Astrocyte (in vitro differentiated cells and primary cell): ENCODE results near the gene SIPA1. TPM values are rescaled to one million over a fixed set of nuclear protein-coding genes. Genes with fewer than 3 reads are reported as not detected.

ENCODE experiments used
- DNase-seq: peaks from one replicate; pipeline ENCODE4 v3.0.0-alpha.2; 2010; ENCODE audit warnings: low read depth
- FAIRE-seq: peaks from 2 replicates; lab custom pipeline; 2011; peaks lifted over from hg19 to GRCh38; lab: Jason Lieb, UNC
- H2AFZ ChIP-seq: 2 replicates; pipeline ENCODE4 v1.6.0; 2012; ENCODE audit warnings: low read depth, low read length, inconsistent platforms
- H3K27ac ChIP-seq: 2 replicates; pipeline ENCODE4 v1.5.1; 2011; ENCODE audit warnings: low read depth, low read length, inconsistent platforms
- H3K27me3 ChIP-seq: 2 replicates; pipeline ENCODE4 v1.6.0; 2011; ENCODE audit warnings: low read length, inconsistent platforms; ENCODE audit not compliant: insufficient read depth
- H3K36me3 ChIP-seq: 2 replicates; pipeline ENCODE4 v1.5.1; 2011; ENCODE audit warnings: low read length, inconsistent platforms; ENCODE audit not compliant: insufficient read depth
- H3K4me1 ChIP-seq: 2 replicates; pipeline ENCODE4 v1.5.1; 2011; ENCODE audit warnings: low read length, inconsistent platforms; ENCODE audit not compliant: insufficient read depth
- H3K4me2 ChIP-seq: 2 replicates; pipeline ENCODE4 v1.6.0; 2012; ENCODE audit warnings: low read length, inconsistent platforms
- H3K4me3 ChIP-seq: 2 replicates; pipeline ENCODE4 v1.5.1; 2011; ENCODE audit warnings: low read depth, mild to moderate bottlenecking, low read length, inconsistent platforms; ENCODE audit not compliant: insufficient read depth
- H3K79me2 ChIP-seq: 2 replicates; pipeline ENCODE4 v1.6.0; 2012; ENCODE audit warnings: mild to moderate bottlenecking, low read length, inconsistent platforms; ENCODE audit not compliant: insufficient read depth
- H3K9ac ChIP-seq: 2 replicates; pipeline ENCODE4 v1.6.0; 2012; ENCODE audit warnings: mild to moderate bottlenecking, low read length, inconsistent platforms
- H3K9me3 ChIP-seq: 2 replicates; pipeline ENCODE4 v1.5.1; 2012; ENCODE audit warnings: low read depth, mild to moderate bottlenecking, low read length, inconsistent platforms; ENCODE audit not compliant: insufficient read depth
- H4K20me1 ChIP-seq: 2 replicates; pipeline ENCODE4 v1.6.0; 2012; ENCODE audit warnings: low read length, inconsistent platforms; ENCODE audit not compliant: insufficient read depth
- H3K27ac Mint-ChIP-seq: one replicate; pipeline ENCODE4 v1.8.0; 2021; ENCODE audit warnings: mild to moderate bottlenecking, mixed read lengths; ENCODE audit not compliant: unreplicated experiment
- H3K27me3 Mint-ChIP-seq: one replicate; pipeline ENCODE4 v1.8.0; 2021; ENCODE audit warnings: low read depth, mixed read lengths; ENCODE audit not compliant: unreplicated experiment
- H3K36me3 Mint-ChIP-seq: one replicate; pipeline ENCODE4 v1.8.0; 2021; ENCODE audit warnings: low read depth, mixed read lengths; ENCODE audit not compliant: unreplicated experiment
- H3K4me1 Mint-ChIP-seq: one replicate; pipeline ENCODE4 v1.8.0; 2021; ENCODE audit warnings: low read depth, mixed read lengths; ENCODE audit not compliant: unreplicated experiment
- H3K4me3 Mint-ChIP-seq: one replicate; pipeline ENCODE4 v1.8.0; 2021; ENCODE audit warnings: mild to moderate bottlenecking, moderate library complexity, mixed read lengths; ENCODE audit not compliant: unreplicated experiment
- H3K9me3 Mint-ChIP-seq: one replicate; pipeline ENCODE4 v1.8.0; 2021; ENCODE audit warnings: mild to moderate bottlenecking, mixed read lengths; ENCODE audit not compliant: unreplicated experiment
- CTCF ChIP-seq: IDR thresholded peaks from 2 replicates; pipeline ENCODE4 v1.5.1; 2011; ENCODE audit warnings: low read depth, mild to moderate bottlenecking, inconsistent platforms, low read length, moderate library complexity; ENCODE audit not compliant: insufficient read depth
- EZH2 ChIP-seq: IDR thresholded peaks from 2 replicates; pipeline ENCODE4 v1.6.1; 2012; ENCODE audit warnings: mild to moderate bottlenecking, low read length, inconsistent platforms; ENCODE audit not compliant: insufficient read depth
- total RNA-seq: library from RNA; stranded (reverse); gene quantifications from 2 replicates; pipeline ENCODE4 v1.2.1, GENCODE V29; 2021

SIPA1 gene
- total RNA-seq, 1 donor from 2014 or later: 26.7 TPM

DNA sequence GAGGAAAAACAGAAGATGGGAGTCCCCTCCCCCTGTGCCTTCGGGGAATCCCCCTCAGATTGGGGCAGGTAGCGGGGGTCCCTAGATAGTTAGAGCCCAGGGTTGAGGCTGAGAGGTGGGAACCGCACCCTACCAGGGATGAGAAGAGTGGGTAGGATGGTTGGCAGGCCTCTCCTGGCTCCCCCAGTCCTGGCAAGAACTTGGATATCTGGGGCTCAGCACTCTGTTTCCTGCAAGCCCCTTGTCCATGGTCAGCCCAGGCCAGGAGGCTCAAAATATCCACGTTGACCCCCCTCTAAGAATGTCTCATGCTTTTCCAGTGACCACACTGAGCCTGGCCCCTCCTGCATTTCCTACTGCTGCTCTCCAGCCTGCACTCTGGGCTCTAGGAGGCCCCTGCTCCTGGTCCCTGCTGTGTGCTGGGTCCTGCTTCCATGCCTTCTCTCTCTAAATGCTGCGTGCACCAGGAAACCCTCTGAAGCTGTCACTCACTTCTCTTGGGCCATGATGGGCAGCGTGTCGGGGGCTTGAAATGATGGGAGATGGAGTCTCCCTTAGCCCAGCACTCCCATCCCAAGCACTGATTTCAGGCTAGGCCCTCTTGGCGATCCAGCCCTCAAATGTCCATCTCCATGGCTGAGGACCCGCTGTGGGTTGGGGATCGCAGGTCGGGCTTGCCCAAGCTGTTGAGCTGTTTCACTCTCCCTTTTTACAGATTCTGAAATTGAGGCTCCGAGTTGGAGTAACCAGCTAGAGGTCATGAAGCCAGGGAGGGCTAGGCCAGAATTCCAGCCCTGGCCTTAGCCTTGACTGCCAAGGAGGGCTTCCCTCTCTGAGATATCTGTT, 25.9 kb upstream of the SIPA1 start:
- Histone ChIP-seq H3K4me3 (peak overlapping the region; percentile 81), H3K27ac (peak overlapping the region; percentile 37), H3K9me3 (no peaks in the 10 kb centered on the region), H3K27me3 (no peaks in the 10 kb centered on the region), H3K4me2 (peak overlapping the region; percentile 97), H2AFZ (no peak overlapping the region), H3K79me2 (peaks cover 82% of the 10 kb centered on the region), H3K9ac (peak overlapping the region; percentile 64), H3K36me3 (peaks cover 2% of the 10 kb centered on the region), H4K20me1 (peaks cover 61% of the 10 kb centered on the region), H3K4me1 (peaks cover 45% of the 10 kb centered on the region)
- Mint-ChIP-seq H3K27ac (peak overlapping the region; percentile 93), H3K4me3 (peak overlapping the region; percentile 89), H3K27me3 (no peaks in the 10 kb centered on the region), H3K9me3 (no peaks in the 10 kb centered on the region), H3K36me3 (peaks cover 22% of the 10 kb centered on the region), H3K4me1 (peaks cover 33% of the 10 kb centered on the region)
- DNase-seq: no peak
- no peak for TF ChIP-seq CTCF
- no peak for TF ChIP-seq EZH2
- no peak for FAIRE-seq

- no peaks in the 10 kb centered on the region for H3K27me3 ChIP-seq
- H2AFZ ChIP-seq: no peak overlapping the region
- peaks cover 63% of the 10 kb centered on the region for H4K20me1 ChIP-seq
- Mint-ChIP-seq H3K4me3 (peak overlapping the region; percentile 89), H3K27me3 (no peaks in the 10 kb centered on the region), H3K36me3 (peaks cover 18% of the 10 kb centered on the region), H3K4me1 (peaks cover 33% of the 10 kb centered on the region), H3K9me3 (no peaks in the 10 kb centered on the region), H3K27ac (peak overlapping the region; percentile 93)
- H3K4me1 ChIP-seq: peaks cover 41% of the 10 kb centered on the region
- peaks cover 88% of the 10 kb centered on the region for H3K79me2 ChIP-seq
- no peaks in the 10 kb centered on the region for H3K9me3 ChIP-seq
- H3K9ac ChIP-seq: peak overlapping the region; percentile 83
- H3K27ac ChIP-seq: no peak overlapping the region
- FAIRE-seq (no peak), DNase-seq (no peak)
- peak overlapping the region; percentile 97 for H3K4me2 ChIP-seq
- TF ChIP-seq CTCF (no peak), EZH2 (no peak)
- peaks cover 2% of the 10 kb centered on the region for H3K36me3 ChIP-seq
- peak overlapping the region; percentile 81 for H3K4me3 ChIP-seq
Measured at GRCh38 chr11:65612691-65613090, 25.2 kb upstream of the SIPA1 start.
